Measurements from ENCODE around the gene PFDN2.
"Not testable (repeated sequence)": the region's sequence is repeated elsewhere in the genome, so short reads cannot be mapped to it uniquely, and the experiment has no call there.

The PFDN2 gene

GRCh38 chr1:161115961-161116360 is 1.9 kb downstream of the PFDN2 start:
- not testable (repeated sequence) for H3K27ac ChIP-seq (ENCODE audit: low read depth, low read length); H3K9me3 ChIP-seq (ENCODE audit: low read length); H3K4me3 ChIP-seq (ENCODE audit: low read depth in 1 of 2, low read length in 2 of 2); H3K27me3 ChIP-seq (ENCODE audit: control insufficient read depth in 1 of 2, insufficient read depth in 2 of 2, low read length in 2 of 2); H3K9ac ChIP-seq (ENCODE audit: low read length)
- Histone ChIP-seq H3K36me3 (ENCODE audit: insufficient read depth, low read length) (peaks cover 12% of the 10 kb centered on the region), H3K4me1 (ENCODE audit: insufficient read depth, low read length) (peaks cover 43% of the 10 kb centered on the region)

- no peaks in the 10 kb centered on the region for H3K27me3 ChIP-seq (ENCODE audit: control insufficient read depth in 1 of 2, insufficient read depth in 2 of 2, low read length in 2 of 2)
- no peaks in the 10 kb centered on the region for H3K9me3 ChIP-seq (ENCODE audit: low read length)
- no peak overlapping the region for H3K9ac ChIP-seq (ENCODE audit: low read length)
- peaks cover 37% of the 10 kb centered on the region for H3K4me1 ChIP-seq (ENCODE audit: insufficient read depth, low read length)
- H3K36me3 ChIP-seq (ENCODE audit: insufficient read depth, low read length): peaks cover 5% of the 10 kb centered on the region
- no peak overlapping the region for H3K27ac ChIP-seq (ENCODE audit: low read depth, low read length)
- no peak overlapping the region for H3K4me3 ChIP-seq (ENCODE audit: low read depth in 1 of 2, low read length in 2 of 2)
Observed at GRCh38 chr1:161115132-161115711, 2.6 kb downstream of the PFDN2 start.

GRCh38 chr1:161114556-161114955 is 3.3 kb downstream of the PFDN2 start:
- Histone ChIP-seq H3K4me3 (ENCODE audit: low read depth in 1 of 2, low read length in 2 of 2) (no peak overlapping the region), H3K4me1 (ENCODE audit: insufficient read depth, low read length) (peaks cover 31% of the 10 kb centered on the region), H3K36me3 (ENCODE audit: insufficient read depth, low read length) (no peaks in the 10 kb centered on the region)

GRCh38 chr1:161113915-161114314 is 3.9 kb downstream of the PFDN2 start:
- Histone ChIP-seq H3K4me3 (ENCODE audit: low read depth in 1 of 2, low read length in 2 of 2) (no peak overlapping the region), H3K27ac (ENCODE audit: low read depth, low read length) (no peak overlapping the region), H3K27me3 (ENCODE audit: control insufficient read depth in 1 of 2, insufficient read depth in 2 of 2, low read length in 2 of 2) (no peaks in the 10 kb centered on the region), H3K9ac (ENCODE audit: low read length) (no peak overlapping the region), H3K9me3 (ENCODE audit: low read length) (no peaks in the 10 kb centered on the region), H3K4me1 (ENCODE audit: insufficient read depth, low read length) (peaks cover 24% of the 10 kb centered on the region), H3K36me3 (ENCODE audit: insufficient read depth, low read length) (no peaks in the 10 kb centered on the region)

More at GRCh38 chr1:161114556-161114955, 3.3 kb downstream of the PFDN2 start:
- no peaks in the 10 kb centered on the region for H3K9me3 ChIP-seq (ENCODE audit: low read length)
- no peak overlapping the region for H3K27ac ChIP-seq (ENCODE audit: low read depth, low read length)
- H3K27me3 ChIP-seq (ENCODE audit: control insufficient read depth in 1 of 2, insufficient read depth in 2 of 2, low read length in 2 of 2): no peaks in the 10 kb centered on the region
- no peak overlapping the region for H3K9ac ChIP-seq (ENCODE audit: low read length)

- Histone ChIP-seq H3K27me3 (ENCODE audit: control insufficient read depth in 1 of 2, insufficient read depth in 2 of 2, low read length in 2 of 2) (no peaks in the 10 kb centered on the region), H3K9ac (ENCODE audit: low read length) (no peak overlapping the region), H3K4me3 (ENCODE audit: low read depth in 1 of 2, low read length in 2 of 2) (no peak overlapping the region), H3K4me1 (ENCODE audit: insufficient read depth, low read length) (peaks cover 12% of the 10 kb centered on the region), H3K9me3 (ENCODE audit: low read length) (no peaks in the 10 kb centered on the region), H3K36me3 (ENCODE audit: insufficient read depth, low read length) (no peaks in the 10 kb centered on the region), H3K27ac (ENCODE audit: low read depth, low read length) (no peak overlapping the region)
Observed at GRCh38 chr1:161111527-161111926, 6.3 kb downstream of the PFDN2 start.

GRCh38 chr1:161111117-161111516 is 6.7 kb downstream of the PFDN2 start:
- H3K27ac ChIP-seq (ENCODE audit: low read depth, low read length): no peak overlapping the region
- H3K27me3 ChIP-seq (ENCODE audit: control insufficient read depth in 1 of 2, insufficient read depth in 2 of 2, low read length in 2 of 2): no peaks in the 10 kb centered on the region
- no peaks in the 10 kb centered on the region for H3K36me3 ChIP-seq (ENCODE audit: insufficient read depth, low read length)
- H3K4me1 ChIP-seq (ENCODE audit: insufficient read depth, low read length): peaks cover 8% of the 10 kb centered on the region
- H3K9me3 ChIP-seq (ENCODE audit: low read length): no peaks in the 10 kb centered on the region
- no peak overlapping the region for H3K9ac ChIP-seq (ENCODE audit: low read length)
- no peak overlapping the region for H3K4me3 ChIP-seq (ENCODE audit: low read depth in 1 of 2, low read length in 2 of 2)

GRCh38 chr1:161106431-161106830 is 11.4 kb downstream of the PFDN2 start:
- no peaks in the 10 kb centered on the region for H3K4me1 ChIP-seq (ENCODE audit: insufficient read depth, low read length)
- H3K27me3 ChIP-seq (ENCODE audit: control insufficient read depth in 1 of 2, insufficient read depth in 2 of 2, low read length in 2 of 2): no peaks in the 10 kb centered on the region
- no peak overlapping the region for H3K9ac ChIP-seq (ENCODE audit: low read length)
- no peak overlapping the region for H3K4me3 ChIP-seq (ENCODE audit: low read depth in 1 of 2, low read length in 2 of 2)
- H3K9me3 ChIP-seq (ENCODE audit: low read length): no peaks in the 10 kb centered on the region
- peaks cover 8% of the 10 kb centered on the region for H3K36me3 ChIP-seq (ENCODE audit: insufficient read depth, low read length)
- H3K27ac ChIP-seq (ENCODE audit: low read depth, low read length): no peak overlapping the region

- Histone ChIP-seq H3K27me3 (ENCODE audit: control insufficient read depth in 1 of 2, insufficient read depth in 2 of 2, low read length in 2 of 2) (no peaks in the 10 kb centered on the region), H3K9ac (ENCODE audit: low read length) (no peak overlapping the region), H3K36me3 (ENCODE audit: insufficient read depth, low read length) (peaks cover 19% of the 10 kb centered on the region), H3K4me1 (ENCODE audit: insufficient read depth, low read length) (peaks cover 7% of the 10 kb centered on the region), H3K27ac (ENCODE audit: low read depth, low read length) (no peak overlapping the region), H3K9me3 (ENCODE audit: low read length) (no peaks in the 10 kb centered on the region), H3K4me3 (ENCODE audit: low read depth in 1 of 2, low read length in 2 of 2) (no peak overlapping the region)
Observed at GRCh38 chr1:161100556-161100955, 17.3 kb downstream of the PFDN2 start.

- Histone ChIP-seq H3K9me3 (ENCODE audit: low read length) (no peaks in the 10 kb centered on the region), H3K27me3 (ENCODE audit: control insufficient read depth in 1 of 2, insufficient read depth in 2 of 2, low read length in 2 of 2) (no peaks in the 10 kb centered on the region), H3K36me3 (ENCODE audit: insufficient read depth, low read length) (peaks cover 19% of the 10 kb centered on the region), H3K27ac (ENCODE audit: low read depth, low read length) (peak overlapping the region; percentile 61), H3K9ac (ENCODE audit: low read length) (no peak overlapping the region), H3K4me1 (ENCODE audit: insufficient read depth, low read length) (peaks cover 7% of the 10 kb centered on the region), H3K4me3 (ENCODE audit: low read depth in 1 of 2, low read length in 2 of 2) (peak overlapping the region; percentile 58 to 91)
Observed at GRCh38 chr1:161099090-161099802, 18.6 kb downstream of the PFDN2 start.

- Histone ChIP-seq H3K4me1 (ENCODE audit: insufficient read depth, low read length) (peaks cover 7% of the 10 kb centered on the region), H3K27ac (ENCODE audit: low read depth, low read length) (peak within 1 kb of the TSS; percentile 61), H3K9ac (ENCODE audit: low read length) (peak within 1 kb of the TSS; percentile 27), H3K27me3 (ENCODE audit: control insufficient read depth in 1 of 2, insufficient read depth in 2 of 2, low read length in 2 of 2) (no peaks in the 10 kb centered on the region), H3K9me3 (ENCODE audit: low read length) (no peaks in the 10 kb centered on the region), H3K36me3 (ENCODE audit: insufficient read depth, low read length) (peaks cover 19% of the 10 kb centered on the region), H3K4me3 (ENCODE audit: low read depth in 1 of 2, low read length in 2 of 2) (peak within 1 kb of the TSS; percentile 58 to 91)
Observed at GRCh38 chr1:161098210-161099068, 19.4 kb downstream of the PFDN2 start, which contains the start of gene KLHDC9. Gene KLHDC9, plus strand, starts transcription at chr1:161098361. Its CDS starts 175 bp downstream, at chr1:161098536.

- H3K27me3 ChIP-seq (ENCODE audit: control insufficient read depth in 1 of 2, insufficient read depth in 2 of 2, low read length in 2 of 2): no peaks in the 10 kb centered on the region
- no peak overlapping the region for H3K9ac ChIP-seq (ENCODE audit: low read length)
- H3K36me3 ChIP-seq (ENCODE audit: insufficient read depth, low read length): peaks cover 11% of the 10 kb centered on the region
- no peak overlapping the region for H3K4me3 ChIP-seq (ENCODE audit: low read depth in 1 of 2, low read length in 2 of 2)
- no peak overlapping the region for H3K27ac ChIP-seq (ENCODE audit: low read depth, low read length)
- no peaks in the 10 kb centered on the region for H3K9me3 ChIP-seq (ENCODE audit: low read length)
- H3K4me1 ChIP-seq (ENCODE audit: insufficient read depth, low read length): peaks cover 7% of the 10 kb centered on the region
Observed at GRCh38 chr1:161096530-161096929, 21.3 kb downstream of the PFDN2 start.

Data from muscle layer of colon (tissue), 2 donors.